DND-41 (cell line): Measurements from ENCODE around the gene SRCIN1.
A peak's percentile ranks its signal among the peaks of the same experiment; 100 is the strongest.

Source experiments
- ATAC-seq: fragments of 200-7000 bp; cut with Tn5 transposase; 3 replicates; pipeline ENCODE4 v1.9.1; 2021; ENCODE audit warnings: low read depth; ENCODE audit not compliant: insufficient read depth
- DNase-seq: peaks from one replicate; pipeline ENCODE4 v3.0.0-alpha.2; 2020
- H2AFZ ChIP-seq: 2 replicates; pipeline ENCODE4 v1.6.0; 2012; ENCODE audit warnings: low read depth, low read length
- H3K27ac ChIP-seq: 2 replicates; pipeline ENCODE4 v1.5.1; 2012; ENCODE audit warnings: low read length, inconsistent platforms
- H3K27me3 ChIP-seq: fragments of 200-600 bp; sonication (generic); 2 replicates; pipeline ENCODE4 v1.6.0; 2012; ENCODE audit warnings: low read length, mild to moderate bottlenecking, inconsistent platforms; ENCODE audit not compliant: insufficient read depth, poor library complexity
- H3K36me3 ChIP-seq: 2 replicates; pipeline ENCODE4 v1.5.1; 2012; ENCODE audit warnings: low read length, inconsistent platforms; ENCODE audit not compliant: insufficient read depth
- H3K4me1 ChIP-seq: 2 replicates; pipeline ENCODE4 v1.5.1; 2012; ENCODE audit warnings: mild to moderate bottlenecking, low read length; ENCODE audit not compliant: insufficient read depth
- H3K4me2 ChIP-seq: 2 replicates; pipeline ENCODE4 v1.6.0; 2012; ENCODE audit warnings: mild to moderate bottlenecking, moderate library complexity, low read length, inconsistent platforms; ENCODE audit not compliant: insufficient read depth
- H3K4me3 ChIP-seq, 2 experiments: fragments of 200-600 bp in 1 of 2; shearing (Covaris generic) in 1 of 2; 2 replicates each; pipeline ENCODE4 v1.5.1; 2012 to 2016; ENCODE audit warnings: inconsistent platforms in 2 of 2, low read length in 2 of 2, mild to moderate bottlenecking in 2 of 2, low read depth in 1 of 2, moderate library complexity in 1 of 2
- H3K79me2 ChIP-seq: 2 replicates; pipeline ENCODE4 v1.6.0; 2012; ENCODE audit warnings: low read length, inconsistent platforms; ENCODE audit not compliant: insufficient read depth
- H3K9ac ChIP-seq: 2 replicates; pipeline ENCODE4 v1.6.0; 2012; ENCODE audit warnings: low read depth, mild to moderate bottlenecking, inconsistent platforms, low read length, moderate library complexity
- H3K9me3 ChIP-seq: 2 replicates; pipeline ENCODE4 v1.5.1; 2012; ENCODE audit warnings: low read length, moderate library complexity, mild to moderate bottlenecking, inconsistent platforms; ENCODE audit not compliant: insufficient read depth, severe bottlenecking
- H4K20me1 ChIP-seq: 2 replicates; pipeline ENCODE4 v1.6.0; 2012; ENCODE audit warnings: low read length; ENCODE audit not compliant: insufficient read depth
- EZH2 ChIP-seq: IDR thresholded peaks from 3 replicates; pipeline ENCODE4 v1.6.1; 2012; ENCODE audit warnings: borderline replicate concordance, low read depth, mild to moderate bottlenecking, moderate library complexity, low read length, inconsistent platforms; ENCODE audit not compliant: severe bottlenecking
- TF ChIP-seq, protein P1 (sequence below): IDR thresholded peaks from 2 replicates; pipeline ENCODE4 v1.5.1; 2012; ENCODE audit warnings: borderline replicate concordance, low read length, moderate library complexity, mild to moderate bottlenecking; ENCODE audit not compliant: poor library complexity, severe bottlenecking; ENCODE audit errors: extremely low read depth

SRCIN1 gene

DNA sequence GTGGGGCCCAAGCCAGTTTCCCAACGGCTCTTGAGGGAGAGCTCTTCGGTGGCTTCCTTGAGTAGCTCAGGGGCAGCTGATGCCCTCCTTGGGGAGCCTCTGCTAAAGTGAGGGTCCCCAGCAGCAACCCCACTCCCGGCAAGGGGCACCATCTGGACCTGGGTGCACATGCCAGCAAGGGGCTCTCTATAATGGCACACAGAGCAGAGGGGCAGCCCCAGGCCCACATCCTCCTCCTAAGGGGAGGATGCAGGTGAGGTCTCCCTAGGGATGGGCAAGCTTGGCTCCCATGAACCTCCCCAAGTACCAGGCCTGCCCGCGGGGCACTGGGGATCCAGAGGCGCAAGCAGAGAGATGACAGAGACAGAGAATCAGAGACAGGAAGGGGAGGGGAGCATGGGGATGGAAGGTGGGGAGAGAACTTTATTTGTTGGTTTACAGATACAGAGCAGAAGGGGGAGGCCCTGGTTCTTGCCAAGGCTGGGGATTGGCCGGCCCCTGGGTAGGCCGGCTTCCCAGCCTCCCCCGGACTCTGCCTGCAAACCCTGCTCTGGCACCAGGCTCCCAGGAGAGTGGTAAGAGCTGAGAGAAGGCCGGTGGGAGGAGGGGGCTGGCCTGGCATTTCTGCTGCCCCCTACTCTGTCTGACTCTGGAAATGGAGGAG lies 61.4 kb downstream of the SRCIN1 start:
- no peak overlapping the region for H3K4me2 ChIP-seq

DNA sequence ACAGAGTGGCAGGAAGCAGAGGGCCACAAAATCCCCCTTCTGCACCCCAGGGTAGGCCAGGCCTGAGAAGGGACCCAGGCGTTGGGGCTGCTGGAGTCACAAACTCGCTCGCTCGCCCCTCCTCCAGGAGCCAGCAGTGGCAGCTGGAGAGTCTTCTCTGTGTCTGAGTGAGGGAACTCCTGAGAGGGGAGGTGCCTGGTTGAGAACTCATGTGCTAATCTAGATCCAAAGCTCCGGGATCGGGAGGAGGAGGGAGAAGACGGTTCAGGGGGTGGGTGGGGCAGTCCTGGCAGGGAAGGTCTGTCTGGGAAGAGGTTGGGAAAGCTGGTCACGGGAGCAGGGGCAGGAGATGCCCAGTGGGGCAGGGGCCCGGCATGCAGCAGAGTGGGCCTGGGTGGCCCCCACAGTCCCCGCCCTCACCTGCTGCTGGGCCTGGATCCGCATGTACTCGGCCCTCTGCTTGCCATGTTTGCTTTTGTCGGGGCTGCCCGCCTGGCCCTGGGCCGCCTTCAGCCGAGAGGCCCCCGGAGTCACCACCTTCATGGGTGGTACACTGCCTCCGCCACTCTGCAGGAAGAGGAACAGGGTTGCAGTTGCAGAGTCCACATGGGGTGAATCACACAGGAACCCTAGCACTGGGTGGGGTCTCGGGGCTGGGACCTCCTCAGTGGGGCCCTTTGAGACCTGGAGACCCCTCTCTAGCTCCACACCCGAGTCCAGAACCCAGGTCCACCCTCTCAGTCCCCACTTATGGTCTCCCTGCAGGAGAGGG lies 62.2 kb downstream of the SRCIN1 start:
- no peak overlapping the region for H2AFZ ChIP-seq

More for the DNA sequence above, 61.4 kb downstream of the SRCIN1 start:
- TF ChIP-seq, protein P1, sequence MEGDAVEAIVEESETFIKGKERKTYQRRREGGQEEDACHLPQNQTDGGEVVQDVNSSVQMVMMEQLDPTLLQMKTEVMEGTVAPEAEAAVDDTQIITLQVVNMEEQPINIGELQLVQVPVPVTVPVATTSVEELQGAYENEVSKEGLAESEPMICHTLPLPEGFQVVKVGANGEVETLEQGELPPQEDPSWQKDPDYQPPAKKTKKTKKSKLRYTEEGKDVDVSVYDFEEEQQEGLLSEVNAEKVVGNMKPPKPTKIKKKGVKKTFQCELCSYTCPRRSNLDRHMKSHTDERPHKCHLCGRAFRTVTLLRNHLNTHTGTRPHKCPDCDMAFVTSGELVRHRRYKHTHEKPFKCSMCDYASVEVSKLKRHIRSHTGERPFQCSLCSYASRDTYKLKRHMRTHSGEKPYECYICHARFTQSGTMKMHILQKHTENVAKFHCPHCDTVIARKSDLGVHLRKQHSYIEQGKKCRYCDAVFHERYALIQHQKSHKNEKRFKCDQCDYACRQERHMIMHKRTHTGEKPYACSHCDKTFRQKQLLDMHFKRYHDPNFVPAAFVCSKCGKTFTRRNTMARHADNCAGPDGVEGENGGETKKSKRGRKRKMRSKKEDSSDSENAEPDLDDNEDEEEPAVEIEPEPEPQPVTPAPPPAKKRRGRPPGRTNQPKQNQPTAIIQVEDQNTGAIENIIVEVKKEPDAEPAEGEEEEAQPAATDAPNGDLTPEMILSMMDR, result no peak
- TF ChIP-seq EZH2, result no peak
- Histone ChIP-seq H3K27ac (no peak overlapping the region), H3K9ac (no peak overlapping the region), H2AFZ (no peak overlapping the region), H3K27me3 (no peaks in the 10 kb centered on the region), H3K79me2 (no peaks in the 10 kb centered on the region), H3K4me1 (no peaks in the 10 kb centered on the region), H4K20me1 (no peaks in the 10 kb centered on the region), H3K36me3 (no peaks in the 10 kb centered on the region), H3K4me3 (no peak overlapping the region), H3K9me3 (no peaks in the 10 kb centered on the region)
- ATAC-seq, result peak; percentile 50; the same call in 2 of the 3 replicates
- DNase-seq, result no peak

DNA sequence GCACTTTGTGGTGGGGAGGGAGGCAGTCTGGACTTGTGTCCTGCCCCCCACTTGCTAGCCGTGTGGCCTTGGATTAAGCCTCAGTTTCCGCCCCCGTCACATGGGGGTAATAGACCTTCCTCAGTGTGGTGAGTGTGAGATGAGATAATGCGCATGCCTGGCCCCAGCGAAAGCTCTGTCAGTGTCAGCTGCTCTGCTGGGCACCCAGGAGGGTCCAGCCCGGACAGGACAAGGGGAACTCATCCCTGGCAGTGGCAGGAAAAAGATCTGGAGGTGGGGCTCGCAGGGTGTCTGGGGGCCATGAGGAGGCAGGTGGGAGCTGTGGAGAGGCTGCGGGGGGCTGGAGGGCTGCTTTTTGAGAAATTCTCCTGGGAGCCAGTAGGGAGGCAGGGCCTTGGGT lies 63.5 kb downstream of the SRCIN1 start:
- Histone ChIP-seq H3K9ac (no peak overlapping the region), H2AFZ (no peak overlapping the region), H3K4me1 (no peaks in the 10 kb centered on the region), H3K36me3 (no peaks in the 10 kb centered on the region), H4K20me1 (no peaks in the 10 kb centered on the region), H3K79me2 (no peaks in the 10 kb centered on the region), H3K4me2 (no peak overlapping the region), H3K9me3 (no peaks in the 10 kb centered on the region), H3K27ac (no peak overlapping the region), H3K27me3 (no peaks in the 10 kb centered on the region), H3K4me3 (no peak overlapping the region)
- ATAC-seq (no peak), DNase-seq (no peak)
- TF ChIP-seq, protein P1, result no peak
- TF ChIP-seq EZH2, result no peak

More for the DNA sequence above, 62.2 kb downstream of the SRCIN1 start:
- Histone ChIP-seq H3K27ac (no peak overlapping the region), H3K27me3 (no peaks in the 10 kb centered on the region), H3K4me3 (no peak overlapping the region), H4K20me1 (no peaks in the 10 kb centered on the region), H3K79me2 (no peaks in the 10 kb centered on the region), H3K4me2 (no peak overlapping the region), H3K4me1 (no peaks in the 10 kb centered on the region), H3K9me3 (no peaks in the 10 kb centered on the region), H3K9ac (no peak overlapping the region), H3K36me3 (no peaks in the 10 kb centered on the region)
- TF ChIP-seq EZH2, result no peak
- TF ChIP-seq, protein P1, result no peak
- DNase-seq, result no peak
- no peak for ATAC-seq
